ENCODE measurements around the gene FBF1.

The FBF1 gene

DNA sequence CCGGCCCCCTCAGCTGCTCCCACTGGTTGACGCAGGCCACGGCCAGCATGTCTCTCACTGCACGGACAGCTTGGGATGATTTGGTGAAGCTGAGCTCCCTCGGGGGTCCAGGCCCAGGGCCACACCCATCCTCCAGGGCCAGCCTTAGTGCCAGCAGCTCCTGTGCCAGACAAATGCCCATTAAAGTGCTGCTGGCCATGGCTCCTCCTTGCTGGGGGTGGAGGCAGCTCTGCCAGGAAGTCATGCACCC lies 65.0 kb downstream of the FBF1 start:
- peak; percentile 10 for ATAC-seq

DNA sequence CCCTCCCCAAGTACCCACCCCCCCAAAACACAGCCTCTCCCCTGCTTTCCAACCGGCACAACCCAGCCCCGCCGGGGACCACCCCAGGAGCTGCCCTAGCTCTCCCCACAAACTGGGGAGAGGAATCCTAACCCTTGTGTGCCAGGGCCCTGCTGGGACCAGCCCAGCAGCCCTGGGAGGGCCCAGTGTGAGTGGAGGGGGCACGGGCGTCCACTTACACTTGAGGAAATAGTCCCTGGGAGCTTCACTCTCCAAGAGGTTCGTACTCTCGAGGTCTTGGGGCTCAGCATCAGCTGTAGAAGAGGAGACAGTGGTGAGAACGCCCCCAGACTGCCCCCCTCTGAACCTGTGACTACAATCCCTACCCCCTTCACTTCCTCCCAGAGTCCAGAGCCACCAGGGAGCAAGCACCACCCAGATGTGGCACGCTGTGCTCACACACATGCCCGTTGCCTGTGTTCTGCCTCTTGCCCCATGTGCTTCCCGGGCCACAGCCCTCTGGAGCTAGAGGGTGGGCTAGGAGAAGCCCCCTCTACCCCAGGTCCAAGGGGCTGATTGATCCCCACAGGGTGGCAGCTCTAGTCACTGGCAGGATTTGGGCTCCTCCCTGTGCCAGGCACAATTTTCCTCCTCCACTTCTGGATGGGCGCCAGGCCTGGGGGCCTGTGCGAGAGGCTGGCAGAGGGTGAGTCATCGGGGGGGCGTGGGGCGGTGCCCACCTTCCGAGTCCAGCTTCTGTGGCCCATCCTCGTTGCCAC lies 65.5 kb downstream of the FBF1 start:
- no peak for TF ChIP-seq ARNTL (CRISPR knock-in tag; IDR thresholded peaks at IDR 0.05; ENCODE audit: borderline replicate concordance, low read depth)
- no peak for TF ChIP-seq TOX (CRISPR knock-in tag; IDR thresholded peaks at IDR 0.05; ENCODE audit: borderline replicate concordance)
- TF ChIP-seq PPARA (CRISPR knock-in tag; IDR thresholded peaks at IDR 0.05; ENCODE audit: borderline replicate concordance), result no peak
- no peak for TF ChIP-seq ZNF8 (CRISPR knock-in tag; IDR thresholded peaks at IDR 0.05)
- no peak for TF ChIP-seq ESRRG (CRISPR knock-in tag; IDR thresholded peaks at IDR 0.05)
- TF ChIP-seq TCF4 (CRISPR knock-in tag; IDR thresholded peaks at IDR 0.05; ENCODE audit: borderline replicate concordance), result no peak
- TF ChIP-seq ZNF565 (CRISPR knock-in tag; conservative IDR thresholded peaks at IDR 0.05; ENCODE audit: low read depth), result no peak
- TF ChIP-seq CSDC2 (CRISPR knock-in tag; IDR thresholded peaks at IDR 0.05), result no peak
- no peak for TF ChIP-seq ZNF70 (CRISPR knock-in tag; IDR thresholded peaks at IDR 0.05)
- TF ChIP-seq, protein P1, sequence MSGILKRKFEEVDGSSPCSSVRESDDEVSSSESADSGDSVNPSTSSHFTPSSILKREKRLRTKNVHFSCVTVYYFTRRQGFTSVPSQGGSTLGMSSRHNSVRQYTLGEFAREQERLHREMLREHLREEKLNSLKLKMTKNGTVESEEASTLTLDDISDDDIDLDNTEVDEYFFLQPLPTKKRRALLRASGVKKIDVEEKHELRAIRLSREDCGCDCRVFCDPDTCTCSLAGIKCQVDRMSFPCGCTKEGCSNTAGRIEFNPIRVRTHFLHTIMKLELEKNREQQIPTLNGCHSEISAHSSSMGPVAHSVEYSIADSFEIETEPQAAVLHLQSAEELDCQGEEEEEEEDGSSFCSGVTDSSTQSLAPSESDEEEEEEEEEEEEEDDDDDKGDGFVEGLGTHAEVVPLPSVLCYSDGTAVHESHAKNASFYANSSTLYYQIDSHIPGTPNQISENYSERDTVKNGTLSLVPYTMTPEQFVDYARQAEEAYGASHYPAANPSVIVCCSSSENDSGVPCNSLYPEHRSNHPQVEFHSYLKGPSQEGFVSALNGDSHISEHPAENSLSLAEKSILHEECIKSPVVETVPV (CRISPR knock-in tag; IDR thresholded peaks at IDR 0.05), result no peak
- no peak for ATAC-seq

More for the DNA sequence above, 65.0 kb downstream of the FBF1 start:
- TF ChIP-seq, protein P2, sequence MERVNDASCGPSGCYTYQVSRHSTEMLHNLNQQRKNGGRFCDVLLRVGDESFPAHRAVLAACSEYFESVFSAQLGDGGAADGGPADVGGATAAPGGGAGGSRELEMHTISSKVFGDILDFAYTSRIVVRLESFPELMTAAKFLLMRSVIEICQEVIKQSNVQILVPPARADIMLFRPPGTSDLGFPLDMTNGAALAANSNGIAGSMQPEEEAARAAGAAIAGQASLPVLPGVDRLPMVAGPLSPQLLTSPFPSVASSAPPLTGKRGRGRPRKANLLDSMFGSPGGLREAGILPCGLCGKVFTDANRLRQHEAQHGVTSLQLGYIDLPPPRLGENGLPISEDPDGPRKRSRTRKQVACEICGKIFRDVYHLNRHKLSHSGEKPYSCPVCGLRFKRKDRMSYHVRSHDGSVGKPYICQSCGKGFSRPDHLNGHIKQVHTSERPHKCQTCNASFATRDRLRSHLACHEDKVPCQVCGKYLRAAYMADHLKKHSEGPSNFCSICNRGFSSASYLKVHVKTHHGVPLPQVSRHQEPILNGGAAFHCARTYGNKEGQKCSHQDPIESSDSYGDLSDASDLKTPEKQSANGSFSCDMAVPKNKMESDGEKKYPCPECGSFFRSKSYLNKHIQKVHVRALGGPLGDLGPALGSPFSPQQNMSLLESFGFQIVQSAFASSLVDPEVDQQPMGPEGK (CRISPR knock-in tag; IDR thresholded peaks at IDR 0.05; ENCODE audit: borderline replicate concordance), result no peak
- TF ChIP-seq ZNF70 (CRISPR knock-in tag; IDR thresholded peaks at IDR 0.05) (no peak), TCF4 (CRISPR knock-in tag; IDR thresholded peaks at IDR 0.05; ENCODE audit: borderline replicate concordance) (no peak), PPARA (CRISPR knock-in tag; IDR thresholded peaks at IDR 0.05; ENCODE audit: borderline replicate concordance) (no peak), BACH2 (CRISPR knock-in tag; IDR thresholded peaks at IDR 0.05; ENCODE audit: borderline replicate concordance) (no peak), SNAI2 (CRISPR knock-in tag; IDR thresholded peaks at IDR 0.05) (no peak)
- TF ChIP-seq, protein P3, sequence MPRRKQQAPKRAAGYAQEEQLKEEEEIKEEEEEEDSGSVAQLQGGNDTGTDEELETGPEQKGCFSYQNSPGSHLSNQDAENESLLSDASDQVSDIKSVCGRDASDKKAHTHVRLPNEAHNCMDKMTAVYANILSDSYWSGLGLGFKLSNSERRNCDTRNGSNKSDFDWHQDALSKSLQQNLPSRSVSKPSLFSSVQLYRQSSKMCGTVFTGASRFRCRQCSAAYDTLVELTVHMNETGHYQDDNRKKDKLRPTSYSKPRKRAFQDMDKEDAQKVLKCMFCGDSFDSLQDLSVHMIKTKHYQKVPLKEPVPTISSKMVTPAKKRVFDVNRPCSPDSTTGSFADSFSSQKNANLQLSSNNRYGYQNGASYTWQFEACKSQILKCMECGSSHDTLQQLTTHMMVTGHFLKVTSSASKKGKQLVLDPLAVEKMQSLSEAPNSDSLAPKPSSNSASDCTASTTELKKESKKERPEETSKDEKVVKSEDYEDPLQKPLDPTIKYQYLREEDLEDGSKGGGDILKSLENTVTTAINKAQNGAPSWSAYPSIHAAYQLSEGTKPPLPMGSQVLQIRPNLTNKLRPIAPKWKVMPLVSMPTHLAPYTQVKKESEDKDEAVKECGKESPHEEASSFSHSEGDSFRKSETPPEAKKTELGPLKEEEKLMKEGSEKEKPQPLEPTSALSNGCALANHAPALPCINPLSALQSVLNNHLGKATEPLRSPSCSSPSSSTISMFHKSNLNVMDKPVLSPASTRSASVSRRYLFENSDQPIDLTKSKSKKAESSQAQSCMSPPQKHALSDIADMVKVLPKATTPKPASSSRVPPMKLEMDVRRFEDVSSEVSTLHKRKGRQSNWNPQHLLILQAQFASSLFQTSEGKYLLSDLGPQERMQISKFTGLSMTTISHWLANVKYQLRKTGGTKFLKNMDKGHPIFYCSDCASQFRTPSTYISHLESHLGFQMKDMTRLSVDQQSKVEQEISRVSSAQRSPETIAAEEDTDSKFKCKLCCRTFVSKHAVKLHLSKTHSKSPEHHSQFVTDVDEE (CRISPR knock-in tag; IDR thresholded peaks at IDR 0.05), result no peak
- TF ChIP-seq, protein P4, sequence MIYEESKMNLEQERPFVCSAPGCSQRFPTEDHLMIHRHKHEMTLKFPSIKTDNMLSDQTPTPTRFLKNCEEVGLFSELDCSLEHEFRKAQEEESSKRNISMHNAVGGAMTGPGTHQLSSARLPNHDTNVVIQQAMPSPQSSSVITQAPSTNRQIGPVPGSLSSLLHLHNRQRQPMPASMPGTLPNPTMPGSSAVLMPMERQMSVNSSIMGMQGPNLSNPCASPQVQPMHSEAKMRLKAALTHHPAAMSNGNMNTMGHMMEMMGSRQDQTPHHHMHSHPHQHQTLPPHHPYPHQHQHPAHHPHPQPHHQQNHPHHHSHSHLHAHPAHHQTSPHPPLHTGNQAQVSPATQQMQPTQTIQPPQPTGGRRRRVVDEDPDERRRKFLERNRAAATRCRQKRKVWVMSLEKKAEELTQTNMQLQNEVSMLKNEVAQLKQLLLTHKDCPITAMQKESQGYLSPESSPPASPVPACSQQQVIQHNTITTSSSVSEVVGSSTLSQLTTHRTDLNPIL (CRISPR knock-in tag; IDR thresholded peaks at IDR 0.05; ENCODE audit: low read depth), result no peak
- TF ChIP-seq, protein P5, sequence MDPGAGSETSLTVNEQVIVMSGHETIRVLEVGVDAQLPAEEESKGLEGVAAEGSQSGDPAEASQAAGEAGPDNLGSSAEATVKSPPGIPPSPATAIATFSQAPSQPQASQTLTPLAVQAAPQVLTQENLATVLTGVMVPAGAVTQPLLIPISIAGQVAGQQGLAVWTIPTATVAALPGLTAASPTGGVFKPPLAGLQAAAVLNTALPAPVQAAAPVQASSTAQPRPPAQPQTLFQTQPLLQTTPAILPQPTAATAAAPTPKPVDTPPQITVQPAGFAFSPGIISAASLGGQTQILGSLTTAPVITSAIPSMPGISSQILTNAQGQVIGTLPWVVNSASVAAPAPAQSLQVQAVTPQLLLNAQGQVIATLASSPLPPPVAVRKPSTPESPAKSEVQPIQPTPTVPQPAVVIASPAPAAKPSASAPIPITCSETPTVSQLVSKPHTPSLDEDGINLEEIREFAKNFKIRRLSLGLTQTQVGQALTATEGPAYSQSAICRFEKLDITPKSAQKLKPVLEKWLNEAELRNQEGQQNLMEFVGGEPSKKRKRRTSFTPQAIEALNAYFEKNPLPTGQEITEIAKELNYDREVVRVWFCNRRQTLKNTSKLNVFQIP (CRISPR knock-in tag; IDR thresholded peaks at IDR 0.05; ENCODE audit: borderline replicate concordance, low read depth), result no peak

DNA sequence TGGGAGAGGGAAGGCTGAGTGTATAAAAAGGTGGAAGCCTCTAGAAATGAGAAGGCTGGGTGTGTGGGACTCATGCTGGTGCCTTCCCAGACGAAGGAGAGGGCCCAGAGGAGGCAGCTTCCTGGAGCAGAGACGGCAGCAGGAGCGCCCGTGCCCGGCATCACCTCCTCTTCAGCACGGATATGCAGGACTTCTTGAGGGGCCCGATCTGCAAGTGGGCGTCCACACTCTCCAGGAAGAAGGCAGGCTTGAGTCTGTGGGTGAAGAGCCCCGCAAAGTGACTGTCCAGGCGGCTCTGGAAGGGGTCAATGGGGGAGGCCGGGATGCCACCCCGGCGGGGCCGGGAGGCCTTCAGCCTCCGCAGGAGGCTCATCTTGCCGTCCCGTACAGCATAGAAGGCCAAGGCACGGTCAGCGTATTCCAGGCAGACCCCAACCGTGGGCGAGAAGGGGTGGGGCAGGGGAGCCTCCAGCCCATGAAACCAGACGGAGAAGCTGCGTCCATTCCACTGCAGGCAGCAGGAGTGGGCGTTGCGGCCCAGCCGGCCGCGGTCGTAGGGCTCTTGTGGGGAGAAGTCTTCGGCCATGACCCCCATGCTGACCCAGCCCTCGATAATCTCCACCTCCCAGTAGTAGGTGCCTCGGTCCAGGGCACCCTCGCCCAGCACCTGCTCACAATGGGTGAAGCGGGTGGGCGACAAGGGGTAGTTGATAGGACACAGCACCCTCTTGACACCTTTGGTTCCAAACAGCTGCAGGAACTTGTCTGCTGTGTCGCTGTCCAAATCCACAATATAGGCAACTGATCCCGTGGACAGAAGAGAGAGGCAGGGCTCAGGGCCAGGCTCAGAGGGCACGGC lies 66.3 kb downstream of the FBF1 start:
- ATAC-seq, result no peak
- TF ChIP-seq ZFP3 (CRISPR knock-in tag; IDR thresholded peaks at IDR 0.05), result no peak
- no peak for TF ChIP-seq ZNF70 (CRISPR knock-in tag; IDR thresholded peaks at IDR 0.05)
- TF ChIP-seq, protein P4 (CRISPR knock-in tag; IDR thresholded peaks at IDR 0.05; ENCODE audit: low read depth), result no peak
- no peak for TF ChIP-seq CSDC2 (CRISPR knock-in tag; IDR thresholded peaks at IDR 0.05)
- no peak for TF ChIP-seq ARNTL (CRISPR knock-in tag; IDR thresholded peaks at IDR 0.05; ENCODE audit: borderline replicate concordance, low read depth)
- no peak for TF ChIP-seq PPARA (CRISPR knock-in tag; IDR thresholded peaks at IDR 0.05; ENCODE audit: borderline replicate concordance)
- TF ChIP-seq SNAI2 (CRISPR knock-in tag; IDR thresholded peaks at IDR 0.05), result no peak
- TF ChIP-seq, protein P3 (CRISPR knock-in tag; IDR thresholded peaks at IDR 0.05), result no peak
- TF ChIP-seq, protein P2 (CRISPR knock-in tag; IDR thresholded peaks at IDR 0.05; ENCODE audit: borderline replicate concordance), result no peak
- TF ChIP-seq ESRRG (CRISPR knock-in tag; IDR thresholded peaks at IDR 0.05), result no peak
